Retinal pigment epithelial cell (primary cell): Measurements from ENCODE around the gene SNX14.
A peak's percentile ranks its signal among the peaks of the same experiment; 100 is the strongest.

Experiments used
- DNase-seq: peaks from one replicate; pipeline ENCODE4 v3.0.0-alpha.2; 2010; ENCODE audit warnings: low read depth
- H3K4me3 ChIP-seq: 2 replicates; pipeline ENCODE4 v1.5.1; 2011; ENCODE audit warnings: mild to moderate bottlenecking, low read length, control low read depth, moderate library complexity
- TF ChIP-seq, protein P1 (sequence below): conservative IDR thresholded peaks from 2 replicates; pipeline ENCODE4 v1.5.1; 2011; ENCODE audit warnings: low read depth, low read length, control low read depth, inconsistent platforms

The SNX14 gene

GRCh38 chr6:85464722-85465150 is 128.9 kb downstream of the SNX14 start:
- H3K4me3 ChIP-seq = no peak overlapping the region
- TF ChIP-seq, protein P1, sequence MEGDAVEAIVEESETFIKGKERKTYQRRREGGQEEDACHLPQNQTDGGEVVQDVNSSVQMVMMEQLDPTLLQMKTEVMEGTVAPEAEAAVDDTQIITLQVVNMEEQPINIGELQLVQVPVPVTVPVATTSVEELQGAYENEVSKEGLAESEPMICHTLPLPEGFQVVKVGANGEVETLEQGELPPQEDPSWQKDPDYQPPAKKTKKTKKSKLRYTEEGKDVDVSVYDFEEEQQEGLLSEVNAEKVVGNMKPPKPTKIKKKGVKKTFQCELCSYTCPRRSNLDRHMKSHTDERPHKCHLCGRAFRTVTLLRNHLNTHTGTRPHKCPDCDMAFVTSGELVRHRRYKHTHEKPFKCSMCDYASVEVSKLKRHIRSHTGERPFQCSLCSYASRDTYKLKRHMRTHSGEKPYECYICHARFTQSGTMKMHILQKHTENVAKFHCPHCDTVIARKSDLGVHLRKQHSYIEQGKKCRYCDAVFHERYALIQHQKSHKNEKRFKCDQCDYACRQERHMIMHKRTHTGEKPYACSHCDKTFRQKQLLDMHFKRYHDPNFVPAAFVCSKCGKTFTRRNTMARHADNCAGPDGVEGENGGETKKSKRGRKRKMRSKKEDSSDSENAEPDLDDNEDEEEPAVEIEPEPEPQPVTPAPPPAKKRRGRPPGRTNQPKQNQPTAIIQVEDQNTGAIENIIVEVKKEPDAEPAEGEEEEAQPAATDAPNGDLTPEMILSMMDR = no peak
- DNase-seq = no peak

- H3K4me3 ChIP-seq = peak overlapping the region; percentile 9
These were observed 129.4 kb downstream of the SNX14 start for GRCh38 chr6:85464260-85464644.

DNA sequence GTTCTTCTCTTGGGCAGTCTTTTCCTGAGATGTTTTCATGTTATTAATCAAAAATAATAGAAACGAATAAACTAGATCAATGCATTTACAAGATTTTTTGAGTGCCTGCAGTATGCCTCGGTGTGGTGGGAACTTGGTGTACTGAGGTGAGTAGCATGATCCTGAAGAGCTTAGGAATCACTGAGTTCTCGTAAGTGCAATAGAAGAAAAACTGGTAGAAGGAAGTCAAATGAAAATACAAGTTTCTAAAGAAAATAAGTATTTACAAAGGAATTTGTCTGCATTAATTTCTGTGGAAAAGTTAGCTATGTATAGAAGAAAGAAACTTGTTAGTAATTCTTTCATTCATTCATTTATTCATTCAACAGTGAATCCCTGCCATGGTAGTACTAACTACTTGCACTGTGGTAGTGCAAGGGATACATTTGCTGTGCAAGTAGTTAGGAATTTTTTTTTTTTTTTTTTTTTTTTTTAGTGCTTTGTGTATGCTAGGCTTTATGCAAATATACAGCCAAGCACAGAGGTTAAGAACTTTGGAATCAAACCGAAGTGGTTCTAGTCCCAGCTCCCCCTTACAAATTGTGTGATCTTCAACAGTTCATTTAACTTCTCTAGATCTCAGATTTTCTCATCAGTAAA is 129.9 kb downstream of the SNX14 start:
- no peak overlapping the region for H3K4me3 ChIP-seq
- DNase-seq = no peak
- TF ChIP-seq, protein P1 = no peak

More at GRCh38 chr6:85464260-85464644, 129.4 kb downstream of the SNX14 start:
- DNase-seq = peak; percentile 81
- TF ChIP-seq, protein P1 = no peak

- DNase-seq = no peak
- TF ChIP-seq, protein P1 = no peak
- H3K4me3 ChIP-seq = no peak overlapping the region
These were observed 131.0 kb downstream of the SNX14 start for GRCh38 chr6:85462673-85463072.

GRCh38 chr6:85461798-85462170 is 131.9 kb downstream of the SNX14 start:
- no peak overlapping the region for H3K4me3 ChIP-seq
- TF ChIP-seq, protein P1 = no peak
- no peak for DNase-seq

- no peak for DNase-seq
- H3K4me3 ChIP-seq = no peak overlapping the region
- TF ChIP-seq, protein P1 = no peak
These were observed 132.5 kb downstream of the SNX14 start for GRCh38 chr6:85460921-85461797.
